ENCODE results near the gene OR8A1.

- TF ChIP-seq, protein P1, sequence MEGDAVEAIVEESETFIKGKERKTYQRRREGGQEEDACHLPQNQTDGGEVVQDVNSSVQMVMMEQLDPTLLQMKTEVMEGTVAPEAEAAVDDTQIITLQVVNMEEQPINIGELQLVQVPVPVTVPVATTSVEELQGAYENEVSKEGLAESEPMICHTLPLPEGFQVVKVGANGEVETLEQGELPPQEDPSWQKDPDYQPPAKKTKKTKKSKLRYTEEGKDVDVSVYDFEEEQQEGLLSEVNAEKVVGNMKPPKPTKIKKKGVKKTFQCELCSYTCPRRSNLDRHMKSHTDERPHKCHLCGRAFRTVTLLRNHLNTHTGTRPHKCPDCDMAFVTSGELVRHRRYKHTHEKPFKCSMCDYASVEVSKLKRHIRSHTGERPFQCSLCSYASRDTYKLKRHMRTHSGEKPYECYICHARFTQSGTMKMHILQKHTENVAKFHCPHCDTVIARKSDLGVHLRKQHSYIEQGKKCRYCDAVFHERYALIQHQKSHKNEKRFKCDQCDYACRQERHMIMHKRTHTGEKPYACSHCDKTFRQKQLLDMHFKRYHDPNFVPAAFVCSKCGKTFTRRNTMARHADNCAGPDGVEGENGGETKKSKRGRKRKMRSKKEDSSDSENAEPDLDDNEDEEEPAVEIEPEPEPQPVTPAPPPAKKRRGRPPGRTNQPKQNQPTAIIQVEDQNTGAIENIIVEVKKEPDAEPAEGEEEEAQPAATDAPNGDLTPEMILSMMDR (IDR thresholded peaks at IDR 0.05), result no peak
- TF ChIP-seq POLR2A (IDR thresholded peaks at IDR 0.05), result no peak
Measured at GRCh38 chr11:124605719-124606118, 35.9 kb downstream of the OR8A1 start.

Measured in body of pancreas (tissue), 4 donors.